GM12878 (cell line): ENCODE results near the gene GLRX5.
A peak's percentile ranks its signal among the peaks of the same experiment; 100 is the strongest.

Experiments
- CHD1 ChIP-seq: IDR thresholded peaks from 2 replicates; pipeline ENCODE4 v1.6.1; 2012; ENCODE audit warnings: low read depth, low read length, improper control_type of control experiment
- CREB1 ChIP-seq: IDR thresholded peaks from 2 replicates; pipeline ENCODE4 v1.6.1; 2012; ENCODE audit warnings: low read depth, mild to moderate bottlenecking, inconsistent platforms
- CTCF ChIP-seq, 3 experiments: IDR thresholded peaks in 2 of 3; conservative IDR thresholded peaks in 1 of 3; 2 replicates each; pipeline ENCODE4 v1.5.1; 2011; ENCODE audit warnings: low read depth in 3 of 3, low read length in 3 of 3, mild to moderate bottlenecking in 3 of 3, control low read depth in 2 of 3, moderate library complexity in 2 of 3, inconsistent platforms in 1 of 3, mixed read lengths in 1 of 3; ENCODE audit not compliant: control insufficient read depth in 2 of 3, insufficient read depth in 1 of 3; ENCODE audit errors: extremely low read depth in 1 of 3
- ELK1 ChIP-seq: IDR thresholded peaks from 2 replicates; pipeline ENCODE4 v1.6.1; 2012; ENCODE audit warnings: low read depth, low read length, improper control_type of control experiment
- NRF1 ChIP-seq: conservative IDR thresholded peaks from 2 replicates; pipeline ENCODE4 v1.6.1; 2011; ENCODE audit warnings: mild to moderate bottlenecking, low read depth, low read length, improper control_type of control experiment
- PKNOX1 ChIP-seq: fragments of 450-650 bp; IDR thresholded peaks from 2 replicates; pipeline ENCODE4 v1.6.1; 2016; ENCODE audit warnings: mild to moderate bottlenecking
- POLR2A ChIP-seq: IDR thresholded peaks from 2 replicates; pipeline ENCODE4 v1.6.1; 2011; ENCODE audit warnings: low read depth, mild to moderate bottlenecking, low read length
- POLR2AphosphoS5 ChIP-seq: IDR thresholded peaks from 2 replicates; pipeline ENCODE4 v1.6.1; 2011; ENCODE audit warnings: mild to moderate bottlenecking, low read length, inconsistent platforms
- RAD51 ChIP-seq: fragments of 450-650 bp; IDR thresholded peaks from 2 replicates; pipeline ENCODE4 v1.6.1; 2016; ENCODE audit warnings: moderate library complexity, mild to moderate bottlenecking, inconsistent platforms
- SREBF1 ChIP-seq: IDR thresholded peaks from 2 replicates; pipeline ENCODE4 v1.6.1; 2012; ENCODE audit warnings: mild to moderate bottlenecking, low read length
- TAF1 ChIP-seq: IDR thresholded peaks from 2 replicates; pipeline ENCODE4 v1.6.1; 2011; ENCODE audit warnings: mild to moderate bottlenecking, low read depth, low read length, borderline replicate concordance
- ZNF24 ChIP-seq: fragments of 450-650 bp; IDR thresholded peaks from 2 replicates; pipeline ENCODE4 v1.6.1; 2017; ENCODE audit warnings: antibody characterized with exemption, mild to moderate bottlenecking

- no peak for TF ChIP-seq ELK1
- no peak for TF ChIP-seq PKNOX1
- TF ChIP-seq ZNF24, result no peak
- TF ChIP-seq SREBF1, result no peak
- no peak for TF ChIP-seq CHD1
- no peak for TF ChIP-seq TAF1
- TF ChIP-seq CREB1, result no peak
- TF ChIP-seq CTCF (IDR thresholded peaks at IDR 0.05 in 2 of 3, conservative IDR thresholded peaks at IDR 0.05 in 1 of 3; ENCODE audit: control insufficient read depth in 2 of 3, extremely low read depth in 1 of 3, insufficient read depth in 1 of 3, low read depth in 3 of 3, low read length in 3 of 3), result no peak
- TF ChIP-seq POLR2AphosphoS5, result no peak
- no peak for TF ChIP-seq NRF1
- TF ChIP-seq RAD51, result no peak
- TF ChIP-seq POLR2A, result 0 out of 2 replicates have a peak, but pooled peaks have one; percentile 27
Observed at GRCh38 chr14:95533391-95533821, 1.4 kb upstream of the GLRX5 start.
